OCI-LY3 (cell line): ENCODE data around the gene DNAJB9.

ENCODE experiments used
- EZH2phosphoT487 ChIP-seq: fragments of 200-600 bp; shearing (Covaris generic); IDR thresholded peaks from 2 replicates; pipeline ENCODE4 v1.6.1; 2018; ENCODE audit warnings: antibody characterized with exemption, mixed run types, low read depth
- TF ChIP-seq, protein P1 (sequence below): fragments of 200-600, 300-600 bp; sonication (generic); IDR thresholded peaks from 2 replicates; pipeline ENCODE4 v1.5.1; 2014; ENCODE audit warnings: antibody characterized with exemption, low read length, low read depth

DNA sequence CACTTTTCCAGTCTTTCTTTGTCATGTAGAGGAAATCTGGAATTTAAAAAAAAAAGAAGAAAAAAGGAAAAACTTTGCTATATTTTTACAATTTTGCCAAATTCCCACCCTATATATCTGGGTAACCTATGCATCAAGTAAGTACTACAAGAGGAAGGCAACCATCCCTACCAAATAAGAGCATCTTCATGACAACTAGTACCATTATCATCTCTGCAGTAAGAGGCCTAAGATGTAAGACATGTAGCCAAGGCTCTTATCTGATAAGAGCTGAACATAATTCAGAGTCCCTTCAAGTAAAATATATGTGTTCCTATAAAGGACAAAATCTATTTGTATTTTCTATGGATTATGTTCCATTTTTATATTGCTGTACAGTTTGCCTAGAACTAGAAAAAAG is 3.7 kb upstream of the DNAJB9 start:
- TF ChIP-seq, protein P1, sequence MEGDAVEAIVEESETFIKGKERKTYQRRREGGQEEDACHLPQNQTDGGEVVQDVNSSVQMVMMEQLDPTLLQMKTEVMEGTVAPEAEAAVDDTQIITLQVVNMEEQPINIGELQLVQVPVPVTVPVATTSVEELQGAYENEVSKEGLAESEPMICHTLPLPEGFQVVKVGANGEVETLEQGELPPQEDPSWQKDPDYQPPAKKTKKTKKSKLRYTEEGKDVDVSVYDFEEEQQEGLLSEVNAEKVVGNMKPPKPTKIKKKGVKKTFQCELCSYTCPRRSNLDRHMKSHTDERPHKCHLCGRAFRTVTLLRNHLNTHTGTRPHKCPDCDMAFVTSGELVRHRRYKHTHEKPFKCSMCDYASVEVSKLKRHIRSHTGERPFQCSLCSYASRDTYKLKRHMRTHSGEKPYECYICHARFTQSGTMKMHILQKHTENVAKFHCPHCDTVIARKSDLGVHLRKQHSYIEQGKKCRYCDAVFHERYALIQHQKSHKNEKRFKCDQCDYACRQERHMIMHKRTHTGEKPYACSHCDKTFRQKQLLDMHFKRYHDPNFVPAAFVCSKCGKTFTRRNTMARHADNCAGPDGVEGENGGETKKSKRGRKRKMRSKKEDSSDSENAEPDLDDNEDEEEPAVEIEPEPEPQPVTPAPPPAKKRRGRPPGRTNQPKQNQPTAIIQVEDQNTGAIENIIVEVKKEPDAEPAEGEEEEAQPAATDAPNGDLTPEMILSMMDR: no peak
- TF ChIP-seq EZH2phosphoT487: no peak
